K562 (cell line): ENCODE data around the gene TBC1D1. TPM values are rescaled to one million over a fixed set of nuclear protein-coding genes. Genes with fewer than 3 reads are reported as not detected.
A peak's percentile ranks its signal among the peaks of the same experiment; 100 is the strongest.

Experiments used
- FOXK2 ChIP-seq, 2 experiments: fragments of 450-650 bp; IDR thresholded peaks in 1 of 2; conservative IDR thresholded peaks in 1 of 2; 2 replicates each; pipeline ENCODE4 v1.6.1; 2016; ENCODE audit warnings: low read depth in 2 of 2, mild to moderate bottlenecking in 1 of 2
- GABPB1 ChIP-seq: sonication (generic); formaldehyde crosslinking; IDR thresholded peaks from 2 replicates; pipeline ENCODE4 v1.8.0; 2022; ENCODE audit warnings: mild to moderate bottlenecking, missing genetic modification reagents
- PRDM10 ChIP-seq: fragments of 450-650 bp; IDR thresholded peaks from 2 replicates; pipeline ENCODE4 v1.6.1; 2018; ENCODE audit not compliant: partially characterized antibody
- PREB ChIP-seq: sonication (generic); formaldehyde crosslinking; IDR thresholded peaks from 2 replicates; pipeline ENCODE4 v1.8.1; 2023; ENCODE audit warnings: mild to moderate bottlenecking, missing genetic modification reagents
- RBM39 ChIP-seq: fragments of 200-400 bp; formaldehyde crosslinking; optimal IDR thresholded peaks from 2 replicates; pipeline ENCODE3; 2018; ENCODE audit warnings: low read depth, low read length
- ZKSCAN1 ChIP-seq: fragments of 150-350 bp; IDR thresholded peaks from 2 replicates; pipeline ENCODE4 v1.6.1; 2016; ENCODE audit warnings: low read depth, low read length
- polyA plus RNA-seq, 8 experiments: library from polyadenylated mRNA; depleted of rRNA in 4 of 8; stranded (reverse) in 5 of 8; unstranded in 3 of 8; fragments of >200 nt; fragmentation: Nextera tagmentation in 2 of 8; fragmentation: Illumina TruSeq in 1 of 8; extraction: Ambion mirVana in 2 of 8; extraction: Trizol in 1 of 8; gene quantifications; 2 replicates each; pipeline versions ENCODE4 v1.2.1 to v1.2.3, GENCODE V29; 2011 to 2014; ENCODE audit warnings: inconsistent platforms in 1 of 8, missing spikeins in 1 of 8
- total RNA-seq, 7 experiments: library from RNA; depleted of rRNA in 6 of 7; stranded (reverse); fragments of >200 nt in 6 of 7; fragmentation: Illumina TruSeq in 2 of 7; extraction: Trizol in 2 of 7; gene quantifications; 2 replicates each; pipeline versions ENCODE4 v1.2.1 to v1.2.3, GENCODE V29; 2011 to 2021; ENCODE audit warnings: low replicate concordance in 1 of 7

Gene TBC1D1
- total and polyA plus RNA-seq, 9 of the 15 experiments (the other 6 are each of a cell fraction or from before 2014, with no cell fraction given): 0.59 to 14.2 (median 8.8) TPM

GRCh38 chr4:38164346-38164745 is 273.5 kb downstream of the TBC1D1 start (continued):
- TF ChIP-seq PRDM10 (no peak), PREB (CRISPR knock-in tag) (no peak), FOXK2 (conservative IDR thresholded peaks at IDR 0.05 in 1 of 2, IDR thresholded peaks at IDR 0.05 in 1 of 2; ENCODE audit: low read depth in 2 of 2) (no peak), GABPB1 (CRISPR knock-in tag) (no peak), RBM39 (no peak), ZKSCAN1 (peak; percentile 55; the same call in 1 of the 2 replicates)
